CD4-positive, alpha-beta T cell treated with Interleukin-15 for 1 hour (primary cell): ENCODE data around the gene PLXNB2.

Experiments used
- DNase-seq: peaks from one replicate; pipeline ENCODE4 v3.0.0-alpha.2; 2020

The PLXNB2 gene

GRCh38 chr22:50226063-50226874, 81.2 kb downstream of the PLXNB2 start:
- no peak for DNase-seq

- DNase-seq, result no peak
These were observed 82.1 kb downstream of the PLXNB2 start for GRCh38 chr22:50225200-50225969.
